H1 (cell line): ENCODE measurements around the gene ASCC3. TPM values are rescaled to one million over a fixed set of nuclear protein-coding genes. Genes with fewer than 3 reads are reported as not detected.

ENCODE experiments used
- CTCF ChIA-PET: fragments of 300-600 bp; sonication (Branson Sonifier 250); formaldehyde crosslinking; loops from one replicate; lab custom pipeline; 2021; ENCODE audit not compliant: partially characterized antibody; lab: Charles Lee
- POLR2A ChIA-PET: fragments of 300-600 bp; sonication (Branson Sonifier 250); formaldehyde crosslinking; loops from one replicate; lab custom pipeline; 2021; ENCODE audit warnings: inconsistent platforms; ENCODE audit not compliant: partially characterized antibody; lab: Charles Lee
- DNase-seq, 2 experiments: peaks; one replicate each; pipeline versions ENCODE4 v3.0.0 to v3.0.0-alpha.2; 2010 to 2022; ENCODE audit warnings: low spot score in 2 of 2, low read depth in 1 of 2, mixed read lengths in 1 of 2
- FAIRE-seq: peaks from 2 replicates; lab custom pipeline; 2011; peaks lifted over from hg19 to GRCh38; lab: Jason Lieb, UNC
- H2AFZ ChIP-seq: 2 replicates; pipeline ENCODE4 v1.8.1; 2012; ENCODE audit warnings: low read length, inconsistent platforms
- H2AK5ac ChIP-seq: 2 replicates; pipeline ENCODE4 v1.6.1; 2013; ENCODE audit warnings: low read depth, low read length
- H2BK120ac ChIP-seq: replicated peaks from 2 replicates; pipeline ENCODE3; 2013; ENCODE audit warnings: low read depth, low read length, inconsistent platforms
- H2BK12ac ChIP-seq: 2 replicates; pipeline ENCODE4 v1.6.1; 2013; ENCODE audit warnings: low read depth, low read length
- H2BK15ac ChIP-seq: 2 replicates; pipeline ENCODE4 v1.6.1; 2013; ENCODE audit warnings: low read length
- H2BK20ac ChIP-seq: 2 replicates; pipeline ENCODE4 v1.6.1; 2013; ENCODE audit warnings: low read length
- H2BK5ac ChIP-seq: 2 replicates; pipeline ENCODE4 v1.6.1; 2013; ENCODE audit warnings: low read depth, low read length
- H3K14ac ChIP-seq: 2 replicates; pipeline ENCODE4 v1.6.1; 2013; ENCODE audit warnings: inconsistent platforms; ENCODE audit not compliant: insufficient read length
- H3K18ac ChIP-seq: 2 replicates; pipeline ENCODE4 v1.6.1; 2013; ENCODE audit warnings: low read length; ENCODE audit errors: extremely low read depth
- H3K23ac ChIP-seq: 2 replicates; pipeline ENCODE4 v1.6.1; 2013; ENCODE audit warnings: inconsistent platforms; ENCODE audit not compliant: insufficient read length
- H3K23me2 ChIP-seq: 2 replicates; pipeline ENCODE4 v1.6.1; 2013; ENCODE audit warnings: low read depth, low read length
- H3K27ac ChIP-seq: 2 replicates; pipeline ENCODE4 v1.6.1; 2011; ENCODE audit warnings: low read depth, low read length, inconsistent platforms
- H3K27me3 ChIP-seq, 4 experiments: replicated peaks in 1 of 4; 1 replicate in 1 of 4; 2 replicates in 3 of 4; pipeline versions ENCODE4 v1.6.1 to v1.8.1; 2011 to 2013; ENCODE audit warnings: low read length in 3 of 4, mild to moderate bottlenecking in 3 of 4, inconsistent platforms in 2 of 4, mixed read lengths in 2 of 4, moderate library complexity in 1 of 4; ENCODE audit not compliant: control insufficient read depth in 3 of 4, insufficient read depth in 3 of 4; ENCODE audit errors: extremely low read depth in 1 of 4
- H3K36me3 ChIP-seq, 4 experiments: 2 replicates each; pipeline versions ENCODE4 v1.6.1 to v1.8.1; 2011 to 2013; ENCODE audit warnings: mild to moderate bottlenecking in 4 of 4, low read length in 3 of 4, moderate library complexity in 2 of 4, control low read depth in 1 of 4, inconsistent platforms in 1 of 4; ENCODE audit not compliant: insufficient read depth in 4 of 4, control insufficient read depth in 2 of 4
- H3K4ac ChIP-seq: replicated peaks from 2 replicates; pipeline ENCODE3; 2013; ENCODE audit warnings: low read length, low read depth, mixed read lengths, inconsistent platforms; ENCODE audit not compliant: insufficient read length
- H3K4me1 ChIP-seq, 4 experiments: replicated peaks in 1 of 4; 1 replicate in 1 of 4; 2 replicates in 3 of 4; pipeline versions ENCODE4 v1.6.1 to v1.8.1; 2011 to 2013; ENCODE audit warnings: low read length in 3 of 4, inconsistent platforms in 2 of 4, mixed read lengths in 1 of 4; ENCODE audit not compliant: insufficient read depth in 4 of 4, control insufficient read depth in 3 of 4
- H3K4me2 ChIP-seq, 2 experiments: 2 replicates each; pipeline versions ENCODE4 v1.6.1 to v1.8.1; 2011 to 2013; ENCODE audit warnings: low read depth in 2 of 2, low read length in 2 of 2, control low read depth in 1 of 2, inconsistent platforms in 1 of 2, mild to moderate bottlenecking in 1 of 2; ENCODE audit not compliant: insufficient read depth in 1 of 2
- H3K4me3 ChIP-seq, 4 experiments: fragments of 200-600, 300-600 bp in 1 of 4; sonication (generic), shearing (Covaris generic), sonication (Bioruptor Twin) in 1 of 4; 2 replicates each; pipeline versions ENCODE4 v1.5.1 to v1.8.1; 2011 to 2016; ENCODE audit warnings: low read length in 4 of 4, low read depth in 3 of 4, control low read depth in 2 of 4, inconsistent platforms in 2 of 4, mild to moderate bottlenecking in 2 of 4, mixed read lengths in 1 of 4, moderate library complexity in 1 of 4; ENCODE audit not compliant: insufficient read depth in 2 of 4; ENCODE audit errors: extremely low read depth in 1 of 4
- H3K56ac ChIP-seq: replicated peaks from 2 replicates; pipeline ENCODE3; 2013; ENCODE audit warnings: low read depth, mild to moderate bottlenecking, mixed read lengths, low read length, inconsistent platforms; ENCODE audit not compliant: insufficient read length
- H3K79me1 ChIP-seq: 2 replicates; pipeline ENCODE4 v1.6.1; 2013; ENCODE audit warnings: low read depth, low read length, control low read depth
- H3K79me2 ChIP-seq, 2 experiments: 2 replicates each; pipeline versions ENCODE4 v1.6.1 to v1.8.1; 2012 to 2013; ENCODE audit warnings: low read length in 2 of 2, mild to moderate bottlenecking in 2 of 2, inconsistent platforms in 1 of 2; ENCODE audit not compliant: insufficient read depth in 2 of 2, control insufficient read depth in 1 of 2
- H3K9ac ChIP-seq, 4 experiments: replicated peaks in 1 of 4; 1 replicate in 1 of 4; 2 replicates in 3 of 4; pipeline versions ENCODE4 v1.6.1 to v1.8.1; 2011 to 2013; ENCODE audit warnings: low read depth in 3 of 4, low read length in 3 of 4, control low read depth in 2 of 4, mild to moderate bottlenecking in 2 of 4, moderate library complexity in 2 of 4, inconsistent platforms in 1 of 4; ENCODE audit errors: extremely low read depth in 1 of 4
- H3K9me3 ChIP-seq, 2 experiments: 2 replicates each; pipeline versions ENCODE4 v1.6.1 to v1.8.1; 2012 to 2013; ENCODE audit warnings: mild to moderate bottlenecking in 2 of 2, moderate library complexity in 2 of 2, control low read depth in 1 of 2, inconsistent platforms in 1 of 2, low read depth in 1 of 2, low read length in 1 of 2, mixed read lengths in 1 of 2; ENCODE audit not compliant: insufficient read depth in 2 of 2
- H4K20me1 ChIP-seq, 2 experiments: replicated peaks in 1 of 2; 2 replicates each; pipeline versions ENCODE3 to v1.8.1; 2011 to 2013; ENCODE audit warnings: inconsistent platforms in 2 of 2, low read length in 2 of 2, mild to moderate bottlenecking in 1 of 2; ENCODE audit not compliant: insufficient read depth in 2 of 2, control insufficient read depth in 1 of 2
- H4K5ac ChIP-seq: 2 replicates; pipeline ENCODE4 v1.6.1; 2013; ENCODE audit warnings: low read length, low read depth, mixed read lengths, inconsistent platforms; ENCODE audit not compliant: insufficient read length
- H4K8ac ChIP-seq: 2 replicates; pipeline ENCODE4 v1.8.0; 2013; ENCODE audit warnings: mild to moderate bottlenecking, moderate library complexity, low read length, inconsistent platforms; ENCODE audit not compliant: insufficient read depth; ENCODE audit errors: extremely low read depth
- H4K91ac ChIP-seq: replicated peaks from 2 replicates; pipeline ENCODE3; 2013; ENCODE audit warnings: low read length, mixed read lengths, inconsistent platforms; ENCODE audit not compliant: insufficient read length
- CREB1 ChIP-seq: IDR thresholded peaks from 2 replicates; pipeline ENCODE4 v1.6.1; 2012; ENCODE audit warnings: inconsistent platforms
- KDM5A ChIP-seq: fragments of 200-600 bp; IDR thresholded peaks from 2 replicates; pipeline ENCODE4 v1.7.1; 2012; ENCODE audit warnings: mild to moderate bottlenecking, low read length, inconsistent platforms, mixed read lengths
- WGBS, 2 experiments: shearing (Covaris generic) in 1 of 2; methylation state at CpG; one replicate each; pipeline versions ENCODE4 v1.1.6 to v1.1.7; 2013 to 2015; ENCODE audit warnings: low lambda C conversion rate in 2 of 2, mixed read lengths in 2 of 2, inconsistent platforms in 1 of 2, low coverage in 1 of 2, missing lambda C conversion rate in 1 of 2; ENCODE audit not compliant: insufficient replicate concordance in 2 of 2, insufficient coverage in 1 of 2, insufficient read length in 1 of 2; ENCODE audit errors: extremely low coverage in 1 of 2, missing lambda C conversion rate in 1 of 2; 5-methylcytosine and 5-hydroxymethylcytosine counted together
- long read RNA-seq, 2 experiments: library from RNA in 1 of 2; library from capped mRNA in 1 of 2; stranded (forward); transcript quantifications; one replicate each; pipeline ENCODE4 v2.0.0, GENCODE V29; 2021; ENCODE audit warnings: inconsistent platforms in 1 of 2
- polyA minus RNA-seq, 3 experiments: library from RNA; depleted of rRNA, polyadenylated mRNA; stranded (reverse); fragments of >200 nt; gene quantifications; 1 replicate in 2 of 3; 2 replicates in 1 of 3; pipeline ENCODE4 v1.2.3, GENCODE V29; 2011
- polyA plus RNA-seq, 7 experiments: library from polyadenylated mRNA; depleted of rRNA in 3 of 7; stranded (reverse) in 5 of 7; unstranded in 2 of 7; fragments of >200 nt in 5 of 7; fragments of 200-250 nt in 2 of 7; gene quantifications; 1 replicate in 5 of 7; 2 replicates in 1 of 7; 4 replicates in 1 of 7; pipeline versions ENCODE4 v1.2.1 to v1.2.3, GENCODE V29; 2011 to 2013; ENCODE audit warnings: missing spikeins in 2 of 7, mixed read lengths in 2 of 7
- total RNA-seq: library from RNA; stranded (reverse); fragmentation: NEBNext Ultra II Directional; extraction: Animal tissue kit (Norgen Biotek cat#: 25700); gene quantifications from 2 replicates; pipeline ENCODE4 v1.2.1, GENCODE V29; 2021

ASCC3 gene, protein sequence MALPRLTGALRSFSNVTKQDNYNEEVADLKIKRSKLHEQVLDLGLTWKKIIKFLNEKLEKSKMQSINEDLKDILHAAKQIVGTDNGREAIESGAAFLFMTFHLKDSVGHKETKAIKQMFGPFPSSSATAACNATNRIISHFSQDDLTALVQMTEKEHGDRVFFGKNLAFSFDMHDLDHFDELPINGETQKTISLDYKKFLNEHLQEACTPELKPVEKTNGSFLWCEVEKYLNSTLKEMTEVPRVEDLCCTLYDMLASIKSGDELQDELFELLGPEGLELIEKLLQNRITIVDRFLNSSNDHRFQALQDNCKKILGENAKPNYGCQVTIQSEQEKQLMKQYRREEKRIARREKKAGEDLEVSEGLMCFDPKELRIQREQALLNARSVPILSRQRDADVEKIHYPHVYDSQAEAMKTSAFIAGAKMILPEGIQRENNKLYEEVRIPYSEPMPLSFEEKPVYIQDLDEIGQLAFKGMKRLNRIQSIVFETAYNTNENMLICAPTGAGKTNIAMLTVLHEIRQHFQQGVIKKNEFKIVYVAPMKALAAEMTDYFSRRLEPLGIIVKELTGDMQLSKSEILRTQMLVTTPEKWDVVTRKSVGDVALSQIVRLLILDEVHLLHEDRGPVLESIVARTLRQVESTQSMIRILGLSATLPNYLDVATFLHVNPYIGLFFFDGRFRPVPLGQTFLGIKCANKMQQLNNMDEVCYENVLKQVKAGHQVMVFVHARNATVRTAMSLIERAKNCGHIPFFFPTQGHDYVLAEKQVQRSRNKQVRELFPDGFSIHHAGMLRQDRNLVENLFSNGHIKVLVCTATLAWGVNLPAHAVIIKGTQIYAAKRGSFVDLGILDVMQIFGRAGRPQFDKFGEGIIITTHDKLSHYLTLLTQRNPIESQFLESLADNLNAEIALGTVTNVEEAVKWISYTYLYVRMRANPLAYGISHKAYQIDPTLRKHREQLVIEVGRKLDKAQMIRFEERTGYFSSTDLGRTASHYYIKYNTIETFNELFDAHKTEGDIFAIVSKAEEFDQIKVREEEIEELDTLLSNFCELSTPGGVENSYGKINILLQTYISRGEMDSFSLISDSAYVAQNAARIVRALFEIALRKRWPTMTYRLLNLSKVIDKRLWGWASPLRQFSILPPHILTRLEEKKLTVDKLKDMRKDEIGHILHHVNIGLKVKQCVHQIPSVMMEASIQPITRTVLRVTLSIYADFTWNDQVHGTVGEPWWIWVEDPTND (N-terminal part only)
- total RNA-seq (73.0 and 77.8 TPM in 2 replicates), polyA plus RNA-seq (2011; rRNA removed) (15.5 and 37.5 TPM in 2 replicates), polyA minus RNA-seq (2011; rRNA and poly(A)+ RNA removed) (95.7 and 133 TPM in 2 replicates)
- 27.9 TPM for polyA plus RNA-seq (2011; cell fraction: cytosol; rRNA removed)
- 25.4 TPM for polyA plus RNA-seq (2011; cell fraction: nucleus; rRNA removed)
- polyA plus RNA-seq (2012, experiment 1 of 2) = 34.9 to 48.2 TPM (median 38.3 TPM) in 4 replicates
- polyA plus RNA-seq (2012, experiment 2 of 2) = 2.0 TPM
- 30.2 TPM for polyA plus RNA-seq (2013, experiment 1 of 2)
- 28.4 TPM for polyA plus RNA-seq (2013, experiment 2 of 2)
- polyA minus RNA-seq (2011; cell fraction: cytosol; rRNA and poly(A)+ RNA removed) = 50.1 TPM
- polyA minus RNA-seq (2011; cell fraction: nucleus; rRNA and poly(A)+ RNA removed) = 148 TPM
- long read RNA-seq, experiment 1, full-length matches to known transcripts = 8 of 58 reads
- long read RNA-seq, experiment 1, partial matches to known transcripts = 42 of 58 reads
- long read RNA-seq, experiment 1, other reads (novel, unspliced or antisense) = 8 of 58 reads
- long read RNA-seq, experiment 2, partial matches to known transcripts = 11 of 17 reads
- long read RNA-seq, experiment 2, other reads (novel, unspliced or antisense) = 5 of 17 reads

DNA sequence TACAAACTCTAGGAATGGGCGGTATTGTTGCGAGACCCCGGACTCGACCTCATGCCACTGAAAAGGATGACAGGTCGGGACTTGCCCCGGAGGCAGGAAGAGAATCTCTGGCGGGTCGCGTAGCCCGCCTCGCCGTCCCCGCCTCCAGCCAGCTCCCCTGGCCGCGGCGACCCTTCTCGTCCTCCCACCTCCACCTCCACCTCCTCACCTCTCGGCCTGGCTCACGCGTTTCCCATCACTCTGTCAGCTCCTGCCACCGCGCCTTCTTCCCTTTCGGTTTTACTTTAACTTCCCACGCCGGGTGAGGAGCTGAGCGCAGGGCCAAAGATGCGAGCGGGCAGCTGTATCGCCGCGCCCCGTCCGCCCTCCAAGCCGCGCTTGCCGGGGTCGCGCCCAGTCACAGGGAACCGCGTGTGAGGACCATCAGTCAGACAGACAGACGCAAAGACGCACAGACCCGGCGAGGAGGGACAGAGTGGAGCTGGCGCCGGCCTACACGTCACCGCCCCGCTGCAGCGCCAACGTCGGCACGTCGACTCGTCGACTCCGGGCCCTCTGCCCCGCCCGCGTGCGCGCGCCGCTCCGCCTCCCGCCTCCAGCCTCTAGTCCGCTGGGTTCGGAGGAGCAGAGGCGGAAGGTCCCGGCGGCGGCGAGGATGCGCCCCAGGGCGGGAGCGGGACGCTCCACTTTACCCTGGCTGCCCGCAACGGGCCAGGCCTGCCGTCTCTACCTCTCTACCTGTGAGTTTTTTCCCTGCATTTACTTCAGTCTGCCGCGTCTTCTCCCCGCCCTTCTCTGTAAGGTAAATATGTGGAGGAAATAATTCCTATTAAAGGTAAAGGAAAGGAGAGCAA is at the start of gene ASCC3:
ASCC3 (minus strand) TSS at position 477 of the 854 bp plus-strand sequence. CDS start 13,332 bp downstream, outside the sequence.
- peak within 1 kb of the TSS; percentile 59 to 78 (median 70) for H3K9ac ChIP-seq
- no peaks in the 10 kb centered on the region; the same call in 1 of the 2 replicates for H3K23me2 ChIP-seq
- H3K79me1 ChIP-seq = no peaks in the 10 kb centered on the region
- peaks cover 0 to 2% of the 10 kb centered on the region in 2 experiments for H4K20me1 ChIP-seq
- peak within 1 kb of the TSS; percentile 72 for H2AFZ ChIP-seq
- H3K56ac ChIP-seq = peak within 1 kb of the TSS; percentile 63
- H3K9me3 ChIP-seq = no peaks in the 10 kb centered on the region
- H4K8ac ChIP-seq = peak within 1 kb of the TSS; percentile 79
- H4K5ac ChIP-seq = peak within 1 kb of the TSS; percentile 59
- no peak within 1 kb of the TSS for H2BK120ac ChIP-seq
- DNase-seq (peak; percentile 73 to 93), FAIRE-seq (no peak)
- H3K4me1 ChIP-seq = peaks cover 5 to 27% (median 9%) of the 10 kb centered on the region in 4 experiments; a peak in 5 of 7 replicates
- no peak within 1 kb of the TSS for H3K14ac ChIP-seq
- ChIA-PET POLR2A (interaction anchor here (0.6 to 1.8 kb wide), 7 partner anchors 8 to 694 kb away, joined by 3 to 6 read pairs (median 3); no protein-coding TSS in a partner anchor), CTCF (interaction anchor here (1.2 to 1.3 kb wide), 3 partner anchors 25 to 99 kb away, joined by 3 read pairs; no protein-coding TSS in a partner anchor)
- H4K91ac ChIP-seq = peak within 1 kb of the TSS; percentile 90
- H2AK5ac ChIP-seq = no peak within 1 kb of the TSS
- 1% methylated on average over 54 of the region's 83 CpGs; no CpG with 5 or more reads in 1 of the 2 experiments for WGBS, 2 experiments
- H2BK20ac ChIP-seq = no peak within 1 kb of the TSS
- H2BK5ac ChIP-seq = peak within 1 kb of the TSS; percentile 82
- H3K27ac ChIP-seq = peak within 1 kb of the TSS; percentile 55
- H3K18ac ChIP-seq = peak within 1 kb of the TSS; percentile 85
- H3K4me3 ChIP-seq = peak within 1 kb of the TSS; percentile 80 to 92 (median 84)
- peaks cover 3 to 54% of the 10 kb centered on the region in 2 experiments; a peak in 3 of 4 replicates for H3K79me2 ChIP-seq
- H3K4me2 ChIP-seq = peak within 1 kb of the TSS; percentile 76 to 85
- H2BK12ac ChIP-seq = 0 out of 2 replicates have a peak within 1 kb of the TSS, but pooled peaks have one; percentile 11
- no peak within 1 kb of the TSS for H2BK15ac ChIP-seq
- no peaks in the 10 kb centered on the region; a peak in 1 of 8 replicates for H3K36me3 ChIP-seq
- peak within 1 kb of the TSS; percentile 69 for H3K4ac ChIP-seq
- H3K27me3 ChIP-seq = no peaks in the 10 kb centered on the region
- H3K23ac ChIP-seq = no peak within 1 kb of the TSS
- TF ChIP-seq KDM5A (peak; percentile 38; the same call in 1 of the 2 replicates), CREB1 (peak; percentile 97)
